K562 (cell line): ENCODE data around the gene CGN. TPM values are rescaled to one million over a fixed set of nuclear protein-coding genes. Genes with fewer than 3 reads are reported as not detected.

Experiments used
- ATAC-seq: fragments of 200-7000 bp; cut with Tn5 transposase; 3 replicates; pipeline ENCODE4 v1.9.1; 2020; ENCODE audit warnings: moderate library complexity
- BruUV-seq: library from RNA; stranded (reverse); fragments of 400-500 nt; replicated peaks from 2 replicates; lab custom pipeline; 2021; lab: Mats Ljungman, UMichigan
- CTCF ChIA-PET: fragments of 300-600 bp; formaldehyde crosslinking; extraction: SDS; loops from one replicate; lab custom pipeline; 2021; ENCODE audit warnings: low intra/inter-chr PET ratio; lab: Yijun Ruan, JAX
- POLR2A ChIA-PET: fragments of 300-600, 350-650 bp; sonication (Branson Sonifier 250); formaldehyde crosslinking; extraction: SDS; loops from one replicate; lab custom pipeline; 2021; ENCODE audit warnings: antibody characterized with exemption, inconsistent platforms; lab: Yijun Ruan, JAX
- DNase-seq, 4 experiments: peaks; one replicate each; pipeline versions ENCODE4 v3.0.0 to v3.0.0-alpha.2; 2011 to 2018; ENCODE audit warnings: low spot score in 3 of 4, mixed read lengths in 3 of 4; ENCODE audit errors: extremely low read depth in 1 of 4
- FAIRE-seq: peaks from 2 replicates; lab custom pipeline; 2011; peaks lifted over from hg19 to GRCh38; lab: Jason Lieb, UNC
- H2AFZ ChIP-seq: 2 replicates; pipeline ENCODE4 v1.6.0; 2011; ENCODE audit warnings: low read depth, low read length, control low read depth, inconsistent platforms
- H3K27ac ChIP-seq: fragments of 200-600 bp; 3 replicates; pipeline ENCODE4 v1.8.0; 2011; ENCODE audit warnings: low read depth, mild to moderate bottlenecking, control low read depth, inconsistent platforms, low read length, moderate library complexity, mixed read lengths; ENCODE audit errors: extremely low read depth
- H3K27me3 ChIP-seq, 2 experiments: fragments of 300-600 bp in 1 of 2; 2 replicates in 1 of 2; 3 replicates in 1 of 2; pipeline versions ENCODE4 v1.6.0 to v1.8.0; 2011; ENCODE audit warnings: inconsistent platforms in 2 of 2, low read length in 2 of 2, mild to moderate bottlenecking in 1 of 2, mixed read lengths in 1 of 2, moderate library complexity in 1 of 2; ENCODE audit not compliant: control insufficient read depth in 2 of 2, insufficient read depth in 2 of 2
- H3K36me3 ChIP-seq: fragments of 300-600 bp; 3 replicates; pipeline ENCODE4 v1.8.0; 2011; ENCODE audit warnings: mild to moderate bottlenecking, low read length, inconsistent platforms; ENCODE audit not compliant: control insufficient read depth, insufficient read depth
- H3K4me1 ChIP-seq, 2 experiments: fragments of 200-600 bp in 1 of 2; replicated peaks in 1 of 2; 2 replicates in 1 of 2; 3 replicates in 1 of 2; pipeline versions ENCODE4 v1.5.1 to v1.8.0; 2011; ENCODE audit warnings: inconsistent platforms in 2 of 2, low read length in 2 of 2, mild to moderate bottlenecking in 1 of 2, mixed read lengths in 1 of 2, moderate library complexity in 1 of 2; ENCODE audit not compliant: control insufficient read depth in 2 of 2, insufficient read depth in 2 of 2
- H3K4me2 ChIP-seq: 2 replicates; pipeline ENCODE4 v1.6.1; 2011; ENCODE audit warnings: low read length, control low read depth, inconsistent platforms, mixed read lengths; ENCODE audit not compliant: insufficient read depth
- H3K4me3 ChIP-seq: fragments of 200-600 bp; sonication (generic), shearing (Covaris generic); 2 replicates; pipeline ENCODE4 v1.5.1; 2016; ENCODE audit warnings: control low read depth, inconsistent platforms
- H3K79me2 ChIP-seq: fragments of 200-600 bp; 3 replicates; pipeline ENCODE4 v1.8.0; 2011; ENCODE audit warnings: low read length, inconsistent platforms; ENCODE audit not compliant: control insufficient read depth, insufficient read depth
- H3K9ac ChIP-seq, 2 experiments: 2 replicates each; pipeline versions ENCODE4 v1.6.0 to v1.6.1; 2011; ENCODE audit warnings: low read depth in 2 of 2, low read length in 2 of 2, control low read depth in 1 of 2, inconsistent platforms in 1 of 2, mild to moderate bottlenecking in 1 of 2, mixed read lengths in 1 of 2; ENCODE audit not compliant: insufficient read depth in 1 of 2
- H3K9me1 ChIP-seq: one replicate; pipeline ENCODE4 v1.6.0; 2011; ENCODE audit warnings: inconsistent platforms, mild to moderate bottlenecking, low read length, moderate library complexity; ENCODE audit not compliant: control insufficient read depth, insufficient read depth
- H3K9me3 ChIP-seq: replicated peaks from 2 replicates; pipeline ENCODE4 v1.5.1; 2011; ENCODE audit warnings: low read depth, low read length, inconsistent platforms; ENCODE audit not compliant: control insufficient read depth, insufficient read depth
- H4K20me1 ChIP-seq: replicated peaks from 2 replicates; pipeline ENCODE4 v1.6.1; 2011; ENCODE audit warnings: low read length, inconsistent platforms, mixed read lengths; ENCODE audit not compliant: control insufficient read depth, insufficient read depth
- ARID1B ChIP-seq: fragments of 450-650 bp; IDR thresholded peaks from 2 replicates; pipeline ENCODE4 v1.6.1; 2016; ENCODE audit warnings: antibody characterized with exemption, mild to moderate bottlenecking, inconsistent platforms
- BDP1 ChIP-seq: IDR thresholded peaks from 3 replicates; pipeline ENCODE4 v1.6.1; 2011; ENCODE audit not compliant: insufficient read length, insufficient read depth
- CBFB ChIP-seq: sonication (generic); formaldehyde crosslinking; IDR thresholded peaks from 2 replicates; pipeline ENCODE4 v1.4.0; 2020; ENCODE audit warnings: mild to moderate bottlenecking, missing genetic modification reagents
- GABPB1 ChIP-seq: sonication (generic); formaldehyde crosslinking; IDR thresholded peaks from 2 replicates; pipeline ENCODE4 v1.8.0; 2022; ENCODE audit warnings: mild to moderate bottlenecking, missing genetic modification reagents
- HDAC6 ChIP-seq: IDR thresholded peaks from 2 replicates; pipeline ENCODE4 v1.6.1; 2012; ENCODE audit warnings: low read depth, mild to moderate bottlenecking, control low read depth, inconsistent platforms, low read length, moderate library complexity
- NFRKB ChIP-seq: fragments of 450-650 bp; IDR thresholded peaks from 2 replicates; pipeline ENCODE4 v1.6.1; 2016; ENCODE audit warnings: low read depth
- SREBF1 ChIP-seq: fragments of 150-350 bp; IDR thresholded peaks from 2 replicates; pipeline ENCODE4 v1.6.1; 2014; ENCODE audit warnings: antibody characterized with exemption, low read depth, low read length, borderline replicate concordance
- ZNF507 ChIP-seq: conservative IDR thresholded peaks from 2 replicates; pipeline ENCODE4 v1.6.1; 2017; ENCODE audit warnings: missing genetic modification characterization, missing compliant biosample characterization
- WGBS: fragments of 100-300 bp; shearing (Covaris generic); methylation state at CpG from one replicate; pipeline ENCODE4 v1.1.6; 2016; ENCODE audit warnings: low coverage, mixed read lengths; ENCODE audit not compliant: insufficient coverage; ENCODE audit errors: missing lambda C conversion rate; 5-methylcytosine and 5-hydroxymethylcytosine counted together
- in situ Hi-C: fragments of 300-500 bp; cut with MboI; formaldehyde crosslinking; loops from 4 replicates; pipeline ENCODE4 v1.15.0; 2018; ENCODE audit warnings: inconsistent platforms, mixed read lengths
- intact Hi-C: fragments of 100-400 bp; cut with micrococcal nuclease; formaldehyde crosslinking; loops from 2 replicates; pipeline ENCODE4 v1.14.2; 2022
- polyA plus RNA-seq, 8 experiments: library from polyadenylated mRNA; depleted of rRNA in 4 of 8; stranded (reverse) in 5 of 8; unstranded in 3 of 8; fragments of >200 nt; fragmentation: Nextera tagmentation in 2 of 8; fragmentation: Illumina TruSeq in 1 of 8; extraction: Ambion mirVana in 2 of 8; extraction: Trizol in 1 of 8; gene quantifications; 2 replicates each; pipeline versions ENCODE4 v1.2.1 to v1.2.3, GENCODE V29; 2011 to 2014; ENCODE audit warnings: inconsistent platforms in 1 of 8, missing spikeins in 1 of 8
- total RNA-seq, 7 experiments: library from RNA; depleted of rRNA in 6 of 7; stranded (reverse); fragments of >200 nt in 6 of 7; fragmentation: Illumina TruSeq in 2 of 7; extraction: Trizol in 2 of 7; gene quantifications; 2 replicates each; pipeline versions ENCODE4 v1.2.1 to v1.2.3, GENCODE V29; 2011 to 2021; ENCODE audit warnings: low replicate concordance in 1 of 7

Gene CGN
- total and polyA plus RNA-seq, 9 of the 15 experiments (the other 6 are each of a cell fraction or from before 2014, with no cell fraction given), result 0.03 to 1.4 (median 0.14) TPM; not detected in 2

GRCh38 chr1:151581451-151581850, 70.3 kb downstream of the CGN start:
- Histone ChIP-seq H3K27ac (no peak overlapping the region), H3K27me3 (no peaks in the 10 kb centered on the region), H3K4me3 (no peak overlapping the region), H3K79me2 (no peaks in the 10 kb centered on the region), H3K4me1 (peaks cover 3 to 25% of the 10 kb centered on the region in 2 experiments; a peak in 3 of 5 replicates), H3K9me1 (no peaks in the 10 kb centered on the region), H3K36me3 (no peaks in the 10 kb centered on the region), H3K9me3 (no peaks in the 10 kb centered on the region), H3K9ac (peak overlapping the region in 1 of 2 experiments; percentile 70; a peak in 2 of 4 replicates), H3K4me2 (no peak overlapping the region), H2AFZ (no peak overlapping the region), H4K20me1 (no peaks in the 10 kb centered on the region)
- 53% methylated on average over 5 of the region's 5 CpGs for WGBS
- ATAC-seq (no peak), DNase-seq (no peak), FAIRE-seq (no peak)
- CTCF ChIA-PET, result no interaction called here
- intact Hi-C loops, result no loop called here
- BruUV-seq, result no TSS peak
- in situ Hi-C loops, result no loop called here
- POLR2A ChIA-PET, result interaction anchor here (0.7 to 1.6 kb wide), 5 partner anchors 8 to 109 kb away, joined by 3 to 8 read pairs (median 5); no protein-coding TSS in a partner anchor
- no peak for TF ChIP-seq BDP1
- no peak for TF ChIP-seq ARID1B
- TF ChIP-seq SREBF1, result no peak
- no peak for TF ChIP-seq ZNF507
- TF ChIP-seq GABPB1 (CRISPR knock-in tag), result no peak
- TF ChIP-seq NFRKB, result no peak
- no peak for TF ChIP-seq HDAC6
- TF ChIP-seq CBFB, result no peak
